Measurements from ENCODE around the gene SLC35G6. TPM values are rescaled to one million over a fixed set of nuclear protein-coding genes. Genes with fewer than 3 reads are reported as not detected.
"Not testable (repeated sequence)": the region's sequence is repeated elsewhere in the genome, so short reads cannot be mapped to it uniquely, and the experiment has no call there.

SLC35G6 gene
- total RNA-seq, 4 donors from 2014 or later, result not detected

- intact Hi-C loops (cut with DNase I), result no loop called here
- TF ChIP-seq CTCF (IDR thresholded peaks at IDR 0.05) (no peak), POLR2A (IDR thresholded peaks at IDR 0.05) (no peak)
- WGBS, 2 donors, result 84 to 87% methylated on average over 2 of the region's 2 CpGs
- Histone ChIP-seq H3K4me3 (replicated peaks in 1 of 3) (no peak overlapping the region), H3K27ac (no peak overlapping the region), H3K36me3 (peaks cover 0 to under 1% of the 10 kb centered on the region in 2 donors), H3K9me3 (no peaks in the 10 kb centered on the region), H3K4me1 (peaks cover 45 to 64% of the 10 kb centered on the region in 2 donors), H3K27me3 (no peaks in the 10 kb centered on the region)
- DNase-seq, result no peak
These were observed 9.5 kb upstream of the SLC35G6 start for GRCh38 chr17:7471729-7472128.

GRCh38 chr17:7474767-7475166 lies 6.5 kb upstream of the SLC35G6 start:
- WGBS, 2 donors, result 84 to 86% methylated on average over 8 of the region's 8 CpGs
- H3K27ac ChIP-seq, result not testable (repeated sequence)

GRCh38 chr17:7475764-7476422 lies 5.4 kb upstream of the SLC35G6 start:
- peak; percentile 25 to 32 for DNase-seq
- Histone ChIP-seq H3K4me1 (peaks cover 48 to 64% of the 10 kb centered on the region in 2 donors), H3K4me3 (replicated peaks in 1 of 3) (no peak overlapping the region), H3K9me3 (no peaks in the 10 kb centered on the region), H3K27ac (peak overlapping the region; percentile 100), H3K27me3 (no peaks in the 10 kb centered on the region), H3K36me3 (no peaks in the 10 kb centered on the region)
- WGBS, 2 donors, result 67 to 71% methylated on average over 15 of the region's 15 CpGs
- TF ChIP-seq CTCF (IDR thresholded peaks at IDR 0.05) (no peak), POLR2A (IDR thresholded peaks at IDR 0.05) (no peak)
- intact Hi-C loops (cut with DNase I), result loop anchor here (5.0 kb wide), 1 partner anchor 34 kb away; no protein-coding TSS in a partner anchor

More at GRCh38 chr17:7474767-7475166, 6.5 kb upstream of the SLC35G6 start:
- H3K27me3 ChIP-seq; H3K4me3 ChIP-seq (replicated peaks in 1 of 3); H3K9me3 ChIP-seq; H3K36me3 ChIP-seq: not testable (repeated sequence)
- intact Hi-C loops (cut with DNase I), result loop anchor here (5.0 kb wide), 1 partner anchor 32 kb away; no protein-coding TSS in a partner anchor
- peaks cover 43 to 53% of the 10 kb centered on the region in 2 donors for H3K4me1 ChIP-seq
- DNase-seq, result peak; percentile 29 to 30

GRCh38 chr17:7476494-7476893 lies 4.8 kb upstream of the SLC35G6 start:
- Histone ChIP-seq H3K9me3 (no peaks in the 10 kb centered on the region), H3K27me3 (no peaks in the 10 kb centered on the region), H3K36me3 (no peaks in the 10 kb centered on the region), H3K4me1 (peaks cover 48 to 64% of the 10 kb centered on the region in 2 donors), H3K4me3 (replicated peaks in 1 of 3) (no peak overlapping the region), H3K27ac (peak overlapping the region; percentile 100)
- TF ChIP-seq POLR2A (IDR thresholded peaks at IDR 0.05), result no peak
- no peak for TF ChIP-seq CTCF (IDR thresholded peaks at IDR 0.05)
- intact Hi-C loops (cut with DNase I), result loop anchor here (5.0 kb wide), 1 partner anchor 34 kb away; no protein-coding TSS in a partner anchor
- WGBS, 2 donors, result 30 to 49% methylated on average over 3 of the region's 3 CpGs
- no peak for DNase-seq

- no peaks in the 10 kb centered on the region for H3K36me3 ChIP-seq
- H3K4me3 ChIP-seq (replicated peaks in 1 of 3), result peak overlapping the region in 1 of 3 donors; percentile 100
- no peaks in the 10 kb centered on the region for H3K27me3 ChIP-seq
- no peak for DNase-seq
- intact Hi-C loops (cut with DNase I), result loop anchor here (5.0 kb wide), 1 partner anchor 35 kb away; no protein-coding TSS in a partner anchor
- no peaks in the 10 kb centered on the region for H3K9me3 ChIP-seq
- WGBS, 2 donors, result 75 to 76% methylated on average over 5 of the region's 5 CpGs
- H3K27ac ChIP-seq, result peak overlapping the region; percentile 100
- TF ChIP-seq POLR2A (IDR thresholded peaks at IDR 0.05), result no peak
- no peak for TF ChIP-seq CTCF (IDR thresholded peaks at IDR 0.05)
- peaks cover 46 to 64% of the 10 kb centered on the region in 2 donors for H3K4me1 ChIP-seq
These were observed 4.3 kb upstream of the SLC35G6 start for GRCh38 chr17:7476951-7477350.

All from thyroid gland (tissue), 4 donors.